Posterior vena cava (tissue), 2 donors: ENCODE data around the gene KLHL42. TPM values are rescaled to one million over a fixed set of nuclear protein-coding genes. Genes with fewer than 3 reads are reported as not detected.

Source experiments
- DNase-seq: peaks from one replicate; pipeline ENCODE4 v3.0.0-alpha.2; 2020; ENCODE audit warnings: low spot score
- intact Hi-C, 2 donors: fragments of 100-400 bp; cut with DNase I; formaldehyde crosslinking; loops; one replicate each; pipeline versions ENCODE4 v1.14.1 to v1.14.2; 2022 to 2023
- total RNA-seq, 2 donors: library from RNA; stranded (reverse); fragmentation: NEBNext Ultra II Directional; extraction: Animal tissue kit (Norgen Biotek cat#: 25700); gene quantifications; one replicate each; pipeline ENCODE4 v1.2.1, GENCODE V29; 2021
- donor health status: DM: yes; HTN: yes; CAD: no.
- donor health status: DM: yes; HTN: yes; CAD: no.

Gene KLHL42
- total RNA-seq, 2 donors from 2014 or later: 48.2 to 48.9 TPM

- intact Hi-C loops: loop anchor here (10.0 kb wide), 2 partner anchors 76 to 86 kb away; no protein-coding TSS in a partner anchor
- DNase-seq: no peak
Observed at GRCh38 chr12:27810756-27811155, 30.7 kb downstream of the KLHL42 start.

GRCh38 chr12:27812502-27812901 is 32.5 kb downstream of the KLHL42 start:
- DNase-seq: no peak
- intact Hi-C loops: loop anchor here (10.0 kb wide), 2 partner anchors 78 to 88 kb away; no protein-coding TSS in a partner anchor

GRCh38 chr12:27814411-27814810 is 34.4 kb downstream of the KLHL42 start:
- no peak for DNase-seq
- intact Hi-C loops: loop anchor here (10.0 kb wide), 2 partner anchors 80 to 90 kb away; no protein-coding TSS in a partner anchor

- intact Hi-C loops: loop anchor here (10.0 kb wide), 2 partner anchors 80 to 90 kb away; no protein-coding TSS in a partner anchor
- DNase-seq: no peak
Observed at GRCh38 chr12:27814851-27815591, 35.0 kb downstream of the KLHL42 start.

- intact Hi-C loops: loop anchor here (10.0 kb wide), 2 partner anchors 83 to 93 kb away; no protein-coding TSS in a partner anchor
- no peak for DNase-seq
Observed at GRCh38 chr12:27817766-27818165, 37.7 kb downstream of the KLHL42 start.

- intact Hi-C loops: loop anchor here (10.0 kb wide), 2 partner anchors 84 to 94 kb away; no protein-coding TSS in a partner anchor
- no peak for DNase-seq
Observed at GRCh38 chr12:27818401-27818918, 38.4 kb downstream of the KLHL42 start.

GRCh38 chr12:27820564-27820963 is 40.5 kb downstream of the KLHL42 start:
- intact Hi-C loops: no loop called here
- DNase-seq: no peak

- intact Hi-C loops: no loop called here
- no peak for DNase-seq
Observed at GRCh38 chr12:27821259-27821973, 41.4 kb downstream of the KLHL42 start.

GRCh38 chr12:27822076-27822712 is 42.2 kb downstream of the KLHL42 start:
- no peak for DNase-seq
- intact Hi-C loops: no loop called here

- DNase-seq: no peak
- intact Hi-C loops: no loop called here
Observed at GRCh38 chr12:27823038-27823437, 43.0 kb downstream of the KLHL42 start.

- no peak for DNase-seq
- intact Hi-C loops: no loop called here
Observed at GRCh38 chr12:27824126-27824842, 44.3 kb downstream of the KLHL42 start.

GRCh38 chr12:27826076-27826475 is 46.0 kb downstream of the KLHL42 start:
- intact Hi-C loops: no loop called here
- DNase-seq: no peak

GRCh38 chr12:27828196-27828595 is 48.2 kb downstream of the KLHL42 start:
- intact Hi-C loops: no loop called here
- no peak for DNase-seq

GRCh38 chr12:27838543-27839185 is 58.6 kb downstream of the KLHL42 start:
- no peak for DNase-seq
- intact Hi-C loops: no loop called here

GRCh38 chr12:27840229-27840999 is 60.4 kb downstream of the KLHL42 start:
- no peak for DNase-seq
- intact Hi-C loops: no loop called here

- intact Hi-C loops: no loop called here
- DNase-seq: no peak
Observed at GRCh38 chr12:27841392-27841882, 61.4 kb downstream of the KLHL42 start.

- no peak for DNase-seq
- intact Hi-C loops: no loop called here
Observed at GRCh38 chr12:27843714-27844245, 63.7 kb downstream of the KLHL42 start.
